Activated CD4-positive, CD25-positive, alpha-beta regulatory T cell (primary cell): ENCODE results near the gene ADAMTS6.

Source experiments
- DNase-seq, 4 experiments: peaks; one replicate each; lab custom pipeline; 2025; lab: John Stamatoyannopoulos, UW

The ADAMTS6 gene

DNA sequence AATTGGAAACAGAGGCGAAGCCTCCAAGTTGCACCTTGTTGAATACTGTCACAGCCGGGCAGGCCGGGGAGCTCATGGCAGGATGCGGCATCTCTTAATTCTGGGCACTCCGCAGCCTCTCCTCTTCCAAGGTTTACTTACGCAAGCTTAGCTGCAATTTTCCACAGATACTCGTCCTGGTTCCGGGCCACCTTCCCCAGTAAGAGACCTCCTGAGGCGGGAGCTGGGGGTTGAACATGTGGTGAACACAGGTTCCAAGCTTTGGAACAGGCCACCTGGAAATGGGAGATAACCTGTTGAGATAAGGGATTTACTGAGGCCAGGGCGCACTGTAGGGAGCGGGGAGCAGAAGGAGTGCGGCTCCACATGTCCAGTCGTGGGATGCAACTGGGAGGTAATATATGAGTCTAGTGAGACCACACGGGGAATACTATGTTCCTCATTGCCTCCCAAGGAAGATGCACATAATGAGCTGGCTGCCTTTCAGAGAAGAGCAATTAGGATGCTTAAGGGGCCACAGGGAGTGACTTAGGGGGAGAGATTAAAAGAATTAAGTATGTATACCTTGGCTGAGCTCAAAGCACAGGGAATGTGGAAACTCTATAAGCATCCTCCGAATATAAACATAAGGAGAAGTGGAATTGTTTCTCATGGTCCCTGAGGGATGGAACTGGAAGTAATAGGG, 377.8 kb downstream of the ADAMTS6 start:
- no peak for DNase-seq

DNA sequence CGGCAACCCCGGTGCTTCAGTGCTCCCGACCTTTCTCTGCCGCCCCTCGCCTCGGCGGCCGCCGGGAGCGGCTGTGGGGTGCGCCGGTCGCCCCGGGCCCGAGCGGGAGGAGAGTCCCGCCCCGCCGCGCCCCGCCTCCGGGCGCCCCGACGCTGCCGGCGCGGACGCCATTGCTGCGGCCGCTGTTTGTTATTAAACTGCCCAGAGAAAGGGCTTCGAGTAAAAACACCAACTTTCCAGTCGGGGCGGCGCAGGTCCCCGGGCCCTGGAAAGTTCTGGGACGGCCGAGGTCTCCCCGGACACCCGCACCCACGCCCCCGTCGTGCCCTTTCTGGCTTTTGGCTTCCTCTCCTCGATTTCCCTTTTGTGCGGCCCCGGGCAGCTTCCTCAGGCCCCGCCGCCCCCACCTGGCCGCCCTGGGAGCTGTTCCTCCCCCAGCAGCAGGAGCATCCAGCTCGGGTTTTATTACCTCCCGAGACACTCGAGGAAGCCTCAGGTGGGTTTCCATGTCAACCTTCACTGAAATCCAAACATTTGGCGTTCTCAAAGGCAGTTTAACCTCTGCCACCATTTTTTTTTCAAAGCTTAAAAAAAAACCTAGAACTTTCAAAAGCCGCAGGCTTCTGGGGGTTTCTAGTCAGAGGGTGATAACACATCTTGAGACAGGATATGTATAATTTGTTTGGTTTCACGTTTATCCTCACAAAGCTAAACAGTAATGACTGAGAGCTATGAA, 378.6 kb downstream of the ADAMTS6 start:
- DNase-seq = peak in 3 of 4 experiments; percentile 6 to 13 (median 12)

DNA sequence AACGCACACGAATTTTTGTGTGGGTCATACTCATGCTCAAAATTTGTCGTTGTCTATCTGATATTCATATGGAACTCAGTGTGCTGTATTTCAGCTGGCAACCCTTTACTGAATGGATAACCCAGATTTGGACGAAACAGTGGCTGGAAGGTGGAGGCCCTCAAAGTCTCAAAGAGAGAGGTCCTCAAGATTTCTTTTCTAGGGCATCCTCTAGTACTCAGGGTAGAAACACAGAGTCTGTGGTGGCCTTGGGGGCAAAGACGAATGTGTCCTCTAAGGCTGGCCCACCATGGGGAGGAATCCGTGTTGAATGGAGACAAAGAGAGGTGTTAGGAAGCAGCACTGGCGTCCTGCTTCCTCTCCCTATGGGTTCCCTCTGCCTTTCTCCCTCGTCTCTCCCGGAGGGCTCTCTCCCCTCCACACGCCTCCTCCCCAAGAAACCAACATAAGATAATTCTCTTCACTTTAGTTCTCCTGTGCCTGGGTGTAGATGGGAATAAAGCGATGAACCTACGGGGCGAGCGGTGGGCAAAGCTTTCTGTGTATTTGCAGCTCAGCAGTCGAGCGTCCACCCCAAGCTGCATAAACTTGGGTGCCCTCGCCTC, 379.2 kb downstream of the ADAMTS6 start:
- DNase-seq = no peak

- DNase-seq = no peak
Measured at GRCh38 chr5:65101632-65102100, 380.1 kb downstream of the ADAMTS6 start.

DNA sequence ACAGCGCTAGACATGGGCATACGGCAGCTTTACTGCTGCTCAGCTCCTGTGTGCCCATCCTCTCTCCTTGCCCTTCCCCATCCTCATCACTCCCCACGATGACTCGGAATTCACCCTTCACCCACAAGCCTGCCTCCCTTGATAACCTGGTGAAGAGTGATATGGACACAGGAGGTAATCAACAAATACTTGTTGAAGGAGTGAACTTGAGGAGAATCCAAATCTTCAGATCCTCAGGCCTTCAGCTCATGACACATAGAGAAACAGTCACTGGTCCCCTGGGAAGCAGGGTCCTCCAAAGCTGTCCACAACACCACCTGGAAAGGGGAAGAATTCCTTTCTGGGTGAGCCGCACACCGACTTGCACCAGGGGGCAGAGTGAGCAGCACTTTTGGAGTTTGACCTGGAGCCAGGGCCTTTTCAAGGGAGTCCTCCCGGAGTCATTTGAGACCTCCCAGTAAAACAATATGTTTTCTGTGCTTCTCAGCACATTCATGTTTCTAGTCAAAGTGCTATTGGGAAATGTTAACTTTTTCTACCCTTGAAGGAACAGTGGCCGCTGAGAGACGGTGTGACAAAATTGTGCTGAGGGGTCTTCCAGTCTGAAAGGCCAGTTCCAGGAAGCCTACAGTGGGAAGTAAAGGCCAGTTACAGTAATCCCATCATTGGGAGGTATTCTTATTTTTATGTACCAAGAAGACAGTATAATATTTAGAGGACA, 380.6 kb downstream of the ADAMTS6 start:
- DNase-seq = no peak
